Smooth muscle cell (in vitro differentiated cells): Measurements from ENCODE around the gene AGR3. TPM values are rescaled to one million over a fixed set of nuclear protein-coding genes. Genes with fewer than 3 reads are reported as not detected.

ENCODE experiments used
- DNase-seq: peaks from one replicate; lab custom pipeline; 2025; ENCODE audit not compliant: unreplicated experiment; lab: John Stamatoyannopoulos, UW
- H2AFZ ChIP-seq: fragments of 200-600 bp; sonication (generic); 2 replicates; pipeline ENCODE4 v1.6.0; 2016; ENCODE audit warnings: antibody characterized with exemption, low read depth, mild to moderate bottlenecking
- H3F3A ChIP-seq: fragments of 200-600 bp; sonication (generic); 2 replicates; pipeline ENCODE4 v1.6.0; 2017; ENCODE audit warnings: antibody characterized with exemption, low read depth
- H3K27ac ChIP-seq: fragments of 200-600 bp; sonication (generic); 2 replicates; pipeline ENCODE4 v1.5.1; 2016; ENCODE audit warnings: low read depth, mild to moderate bottlenecking
- H3K27me3 ChIP-seq: fragments of 200-600 bp; sonication (generic); 2 replicates; pipeline ENCODE4 v1.6.1; 2016; ENCODE audit warnings: low read depth, mild to moderate bottlenecking
- H3K36me3 ChIP-seq: fragments of 200-600 bp; sonication (generic); 2 replicates; pipeline ENCODE4 v1.5.1; 2016; ENCODE audit warnings: low read depth
- H3K4me1 ChIP-seq: fragments of 200-600 bp; sonication (generic); 2 replicates; pipeline ENCODE4 v1.5.1; 2016; ENCODE audit warnings: low read depth
- H3K4me2 ChIP-seq: fragments of 200-600 bp; sonication (generic); 2 replicates; pipeline ENCODE4 v1.6.0; 2016; ENCODE audit warnings: mild to moderate bottlenecking
- H3K4me3 ChIP-seq: fragments of 200-600 bp; sonication (generic); 2 replicates; pipeline ENCODE4 v1.5.1; 2016; ENCODE audit warnings: mild to moderate bottlenecking
- H3K79me2 ChIP-seq: fragments of 200-600 bp; sonication (generic); 2 replicates; pipeline ENCODE4 v1.6.0; 2016; ENCODE audit warnings: low read depth, mild to moderate bottlenecking
- H3K9ac ChIP-seq: fragments of 200-600 bp; sonication (generic); 2 replicates; pipeline ENCODE4 v1.6.0; 2016; ENCODE audit warnings: low read depth
- H3K9me3 ChIP-seq: fragments of 200-600 bp; sonication (generic); replicated peaks from 2 replicates; pipeline ENCODE4 v1.5.1; 2016; ENCODE audit warnings: low read depth
- H4K20me1 ChIP-seq: fragments of 200-600 bp; sonication (generic); 2 replicates; pipeline ENCODE4 v1.6.0; 2016; ENCODE audit warnings: low read depth
- CTCF ChIP-seq: fragments of 200-600 bp; sonication (generic); IDR thresholded peaks from 2 replicates; pipeline ENCODE4 v1.5.1; 2017; ENCODE audit warnings: borderline replicate concordance, mild to moderate bottlenecking, antibody characterized with exemption; ENCODE audit not compliant: insufficient read depth, poor library complexity, severe bottlenecking
- WGBS: methylation state at CpG from one replicate; pipeline ENCODE4 v1.1.7; 2016; ENCODE audit warnings: low lambda C conversion rate; 5-methylcytosine and 5-hydroxymethylcytosine counted together
- polyA plus RNA-seq: library from polyadenylated mRNA; unstranded; fragments of >200 nt; fragmentation: Nextera tagmentation; extraction: Ambion mirVana; gene quantifications from 2 replicates; pipeline ENCODE4 v1.2.1, GENCODE V29; 2016
- small RNA-seq: library from RNA; depleted of rRNA; stranded (forward); fragments of <200 nt; gene quantifications from one replicate; pipeline ENCODE3, GENCODE V24; 2014
- total RNA-seq: library from RNA; depleted of rRNA; stranded (reverse); fragments of >200 nt; gene quantifications from 2 replicates; pipeline ENCODE4 v1.2.3, GENCODE V29; 2014

The AGR3 gene
- total and polyA plus RNA-seq, 2 experiments from 2014 or later: not detected

GRCh38 chr7:16810573-16810972 is 71.2 kb downstream of the AGR3 start:
- H3K27me3 ChIP-seq: no peaks in the 10 kb centered on the region
- no peak for DNase-seq
- H3K9ac ChIP-seq: no peak overlapping the region
- H4K20me1 ChIP-seq: no peaks in the 10 kb centered on the region
- H2AFZ ChIP-seq: no peak overlapping the region
- H3K9me3 ChIP-seq: no peaks in the 10 kb centered on the region
- H3K36me3 ChIP-seq: no peaks in the 10 kb centered on the region
- H3F3A ChIP-seq: no peaks in the 10 kb centered on the region
- H3K4me3 ChIP-seq: no peak overlapping the region
- no peaks in the 10 kb centered on the region for H3K79me2 ChIP-seq
- no peak for TF ChIP-seq CTCF
- 96% methylated on average over 5 of the region's 5 CpGs for WGBS
- H3K4me2 ChIP-seq: no peak overlapping the region
- H3K4me1 ChIP-seq: no peaks in the 10 kb centered on the region
- no peak overlapping the region for H3K27ac ChIP-seq

- no peaks in the 10 kb centered on the region for H4K20me1 ChIP-seq
- WGBS: 38% methylated on average over 2 of the region's 2 CpGs
- H3K36me3 ChIP-seq: no peaks in the 10 kb centered on the region
- H3K27me3 ChIP-seq: no peaks in the 10 kb centered on the region
- no peaks in the 10 kb centered on the region for H3K9me3 ChIP-seq
- no peak overlapping the region for H3K4me2 ChIP-seq
- no peak for DNase-seq
- no peak overlapping the region for H3K4me3 ChIP-seq
- H3K9ac ChIP-seq: no peak overlapping the region
- no peak for TF ChIP-seq CTCF
- no peak overlapping the region for H2AFZ ChIP-seq
- no peak overlapping the region for H3K27ac ChIP-seq
- no peaks in the 10 kb centered on the region for H3F3A ChIP-seq
- no peaks in the 10 kb centered on the region for H3K4me1 ChIP-seq
- H3K79me2 ChIP-seq: no peaks in the 10 kb centered on the region
Observed at GRCh38 chr7:16810112-16810511, 71.7 kb downstream of the AGR3 start.

Small RNA genes lying within 50 kb of the gene (small RNA-seq; reads per million reads assigned to genes)
- not detected for gene AC098592.2

Other genes with a start within 250 kb of the AGR3 start
- 28.0 and 36.5 TPM in 2 replicates for gene ANKMY2, start 236.2 kb downstream of the AGR3 start, total RNA-seq
- 24.0 and 25.5 TPM in 2 replicates for gene ANKMY2, start 236.2 kb downstream of the AGR3 start, polyA plus RNA-seq
- 77.9 and 83.7 TPM in 2 replicates for gene BZW2, start 235.8 kb downstream of the AGR3 start, total RNA-seq
- 56.1 and 70.4 TPM in 2 replicates for gene BZW2, start 235.8 kb downstream of the AGR3 start, polyA plus RNA-seq
- gene TSPAN13, start 128.2 kb downstream of the AGR3 start, total RNA-seq: 128 and 142 TPM in 2 replicates
- gene TSPAN13, start 128.2 kb downstream of the AGR3 start, polyA plus RNA-seq: 103 and 116 TPM in 2 replicates
- 10.6 and 25.0 TPM in 2 replicates for gene AGR2, start 77.0 kb downstream of the AGR3 start, total RNA-seq
- 1.2 and 20.6 TPM in 2 replicates for gene AGR2, start 77.0 kb downstream of the AGR3 start, polyA plus RNA-seq